NCI-H345 treated with DMSO at 0.1 percent for 48 hours (cell line): Measurements from ENCODE around the gene S100A2.
"Not testable (repeated sequence)": the region's sequence is repeated elsewhere in the genome, so short reads cannot be mapped to it uniquely, and the experiment has no call there.

ENCODE experiments used
- DNase-seq: peaks from one replicate; lab custom pipeline; 2025; ENCODE audit not compliant: unreplicated experiment; lab: John Stamatoyannopoulos, UW

S100A2 gene

DNA sequence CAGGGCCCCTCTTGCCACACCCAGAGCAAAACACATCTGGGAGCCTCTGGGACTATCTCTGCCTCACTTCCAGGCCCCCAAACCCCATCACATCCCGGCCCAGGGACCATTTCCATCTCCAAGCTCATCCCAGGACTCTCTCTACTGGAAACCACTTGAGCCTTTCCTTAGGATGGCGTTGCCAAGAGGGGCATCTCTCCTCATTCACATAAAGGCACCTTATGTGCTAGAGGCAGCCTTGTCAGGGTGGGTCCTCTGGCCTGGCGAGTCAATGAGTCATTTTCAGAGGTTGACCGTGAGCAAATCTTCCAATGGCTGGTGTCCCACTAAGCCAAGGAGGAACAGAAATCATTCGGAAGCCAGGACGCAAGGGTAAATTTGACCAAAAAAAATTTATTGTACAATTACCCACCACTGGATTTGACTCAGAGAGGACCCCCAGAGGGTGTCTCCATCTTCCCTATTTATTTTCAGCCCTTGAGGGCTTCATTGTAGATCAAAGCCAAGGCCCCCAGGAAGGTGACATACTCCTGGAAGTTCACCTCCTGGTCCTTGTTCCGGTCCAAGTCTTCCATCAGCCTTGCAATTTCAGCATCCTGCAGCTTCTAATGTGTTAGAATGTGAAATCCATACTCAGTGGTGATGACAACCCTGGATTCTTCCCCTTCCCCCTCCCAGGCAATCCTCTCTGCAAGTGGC lies 31.3 kb downstream of the S100A2 start:
- DNase-seq, result no peak

DNA sequence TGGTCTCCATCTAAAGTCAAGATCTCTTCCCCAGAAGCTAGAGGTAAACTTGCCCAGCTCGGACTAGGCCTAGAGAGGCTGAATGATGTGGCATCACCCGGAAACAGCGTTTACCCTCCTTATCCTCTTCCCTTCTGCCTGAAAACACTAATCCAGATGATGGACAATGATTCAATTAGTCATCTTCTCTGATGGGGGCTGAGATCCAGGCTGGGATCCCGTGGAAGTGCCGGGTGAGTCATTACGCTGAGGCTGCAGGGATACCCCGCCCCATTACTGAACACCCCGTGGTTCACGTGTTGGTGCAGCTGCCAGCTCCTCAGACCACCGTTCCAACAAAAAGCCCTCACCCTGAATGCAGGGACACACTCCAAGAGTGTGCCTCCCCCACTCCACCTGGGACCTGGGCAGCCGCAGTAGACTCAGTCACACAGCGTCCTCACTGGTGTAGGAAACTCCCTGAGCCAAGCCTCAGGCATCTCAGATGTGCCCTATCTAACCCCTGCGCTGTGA lies 31.9 kb downstream of the S100A2 start:
- no peak for DNase-seq

DNA sequence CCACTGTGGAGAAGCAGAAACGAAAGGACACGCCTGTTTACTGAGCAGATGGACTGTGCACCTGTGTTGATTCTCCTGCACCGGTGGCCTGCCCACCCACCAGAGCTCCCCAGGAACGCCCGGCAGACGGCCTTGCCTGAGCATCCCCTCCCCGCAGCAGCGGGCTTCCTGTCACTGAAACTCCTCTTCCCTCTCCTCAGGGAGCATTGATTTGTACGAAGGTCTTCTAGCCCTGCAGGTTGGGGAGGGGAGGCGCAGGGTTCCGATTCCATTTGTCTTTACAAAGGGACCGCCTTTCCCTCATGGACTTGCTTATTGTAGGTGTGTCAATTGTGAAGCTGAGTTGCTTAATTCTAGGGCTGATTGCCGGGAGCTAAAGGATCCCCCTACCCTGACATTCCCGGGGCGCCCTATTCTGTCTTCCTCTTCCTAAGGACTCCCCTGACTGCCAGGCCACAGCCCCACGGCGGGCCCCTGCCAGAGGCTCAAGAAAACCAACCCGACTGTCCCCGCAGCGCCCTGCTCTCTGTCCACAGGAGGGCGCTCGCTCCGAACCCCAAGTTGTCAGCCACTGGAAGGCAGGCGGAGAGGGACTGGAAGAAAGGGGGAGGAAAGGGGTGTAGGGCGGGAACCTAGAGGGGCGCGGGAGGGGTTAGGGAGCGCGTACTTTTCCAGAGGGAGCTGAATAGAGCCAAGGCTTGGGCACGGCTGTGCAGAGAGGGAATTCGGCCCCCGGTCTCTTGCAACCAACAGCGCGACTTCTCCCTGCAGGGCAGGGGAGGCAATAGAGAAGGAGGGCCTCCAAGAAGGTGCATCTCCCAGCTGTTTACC lies 32.7 kb downstream of the S100A2 start:
- DNase-seq, result peak; percentile 97

DNA sequence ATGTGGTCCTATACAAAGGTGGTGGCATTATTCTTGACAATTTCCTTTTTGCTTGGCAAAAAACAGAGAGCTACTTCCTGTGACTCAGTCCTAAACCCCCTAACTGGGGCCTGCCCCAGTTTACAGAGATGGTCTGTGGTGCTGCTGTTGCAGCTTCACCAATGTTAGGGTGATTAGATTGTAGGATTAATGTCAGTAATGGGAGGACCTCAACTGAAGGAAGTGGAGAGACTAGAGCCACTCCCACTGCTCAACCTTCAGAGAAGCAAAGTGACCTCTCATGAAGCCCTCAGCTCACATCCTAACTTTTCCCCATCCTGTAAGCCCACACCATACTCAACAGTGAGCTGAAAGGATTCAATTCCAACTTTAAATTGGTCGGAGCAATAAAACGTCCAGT lies 33.5 kb downstream of the S100A2 start:
- no peak for DNase-seq

DNA sequence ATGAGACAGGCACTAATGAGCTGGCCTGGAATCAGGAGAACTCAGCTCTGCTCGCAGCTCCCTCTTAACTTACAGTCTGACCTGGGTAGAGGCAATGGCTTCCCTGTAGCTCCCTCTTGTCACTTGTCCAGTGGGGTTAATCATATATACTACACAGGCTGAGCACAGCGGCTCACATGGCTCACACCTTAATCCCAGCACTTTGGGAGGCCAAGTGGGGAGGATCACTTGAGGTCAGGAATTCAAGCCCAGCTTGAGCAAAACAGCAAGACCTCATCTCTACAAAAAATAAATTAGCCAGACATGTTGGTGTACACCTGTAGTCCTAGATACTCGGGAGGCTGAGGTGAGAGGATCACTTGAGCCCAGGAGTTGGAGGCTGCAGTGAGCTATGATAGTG lies 34.0 kb downstream of the S100A2 start:
- no peak for DNase-seq

DNA sequence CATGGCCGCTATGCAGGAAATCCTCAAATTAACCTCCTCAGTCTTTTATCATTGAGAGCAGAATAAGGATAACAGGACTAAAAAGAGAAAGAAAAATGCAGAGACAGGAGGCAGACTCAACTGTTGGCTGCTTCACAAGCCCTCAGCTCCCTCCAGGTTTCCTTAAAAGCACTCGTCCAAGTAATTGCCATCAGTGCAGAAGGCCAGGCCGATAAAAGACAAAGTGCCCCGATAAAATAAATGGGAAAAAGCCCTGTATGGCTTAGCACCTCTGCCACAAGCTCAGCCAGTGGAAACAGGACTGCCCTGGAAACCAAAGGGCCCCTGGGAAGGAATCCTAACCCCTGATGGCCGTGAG lies 38.0 kb downstream of the S100A2 start:
- no peak for DNase-seq

DNA sequence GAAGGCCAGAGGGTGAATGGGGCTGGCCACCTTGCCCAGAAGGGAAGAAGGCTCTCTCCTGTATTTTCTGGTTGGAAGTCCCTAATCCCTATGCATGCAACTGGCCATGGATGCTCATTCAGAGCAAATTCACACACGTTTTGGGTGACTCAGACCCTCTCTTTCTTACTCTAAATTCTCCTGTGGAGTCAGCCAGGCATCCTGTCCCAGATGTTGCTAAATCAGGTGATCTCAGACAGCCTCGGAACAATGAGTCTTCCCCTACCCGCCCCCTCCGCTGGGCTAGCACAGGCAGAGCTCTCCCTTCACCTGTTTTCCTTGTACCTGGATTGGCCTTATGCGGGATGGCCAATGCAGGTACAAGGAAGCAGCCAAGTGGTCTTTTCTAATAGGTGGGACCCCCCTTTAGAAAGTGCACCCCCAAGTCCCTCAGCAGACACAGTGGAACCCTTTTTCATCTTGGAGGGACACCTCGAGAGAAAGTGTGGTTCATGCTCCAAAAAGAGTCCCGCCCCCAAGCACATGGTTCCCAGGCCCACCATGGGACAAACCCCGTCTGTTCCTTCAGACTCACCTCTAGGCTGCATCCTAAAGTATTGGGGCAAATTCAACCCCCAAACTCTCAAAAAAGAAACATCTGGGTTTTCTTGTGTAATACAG lies 38.5 kb downstream of the S100A2 start:
- DNase-seq, result no peak

DNA sequence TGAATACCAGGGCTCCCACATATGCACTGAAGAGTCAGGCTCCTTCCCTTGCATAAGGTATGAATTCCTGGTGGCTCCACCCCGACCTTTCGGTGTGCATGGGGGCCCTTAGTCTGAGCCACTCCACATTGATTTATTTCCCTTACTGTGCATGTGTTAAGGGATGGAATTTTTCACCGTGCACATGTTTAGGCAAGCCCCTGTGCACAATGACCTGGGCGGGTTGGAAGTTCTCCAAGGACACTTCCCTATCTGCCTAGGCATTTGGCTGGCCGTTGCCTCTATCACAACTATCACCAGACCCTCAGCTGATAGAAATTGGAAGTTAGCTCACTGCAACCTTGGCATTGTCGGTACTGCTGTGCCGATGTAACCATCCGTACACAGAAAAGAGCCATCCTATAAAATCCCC lies 39.5 kb downstream of the S100A2 start:
- DNase-seq, result peak; percentile 92

DNA sequence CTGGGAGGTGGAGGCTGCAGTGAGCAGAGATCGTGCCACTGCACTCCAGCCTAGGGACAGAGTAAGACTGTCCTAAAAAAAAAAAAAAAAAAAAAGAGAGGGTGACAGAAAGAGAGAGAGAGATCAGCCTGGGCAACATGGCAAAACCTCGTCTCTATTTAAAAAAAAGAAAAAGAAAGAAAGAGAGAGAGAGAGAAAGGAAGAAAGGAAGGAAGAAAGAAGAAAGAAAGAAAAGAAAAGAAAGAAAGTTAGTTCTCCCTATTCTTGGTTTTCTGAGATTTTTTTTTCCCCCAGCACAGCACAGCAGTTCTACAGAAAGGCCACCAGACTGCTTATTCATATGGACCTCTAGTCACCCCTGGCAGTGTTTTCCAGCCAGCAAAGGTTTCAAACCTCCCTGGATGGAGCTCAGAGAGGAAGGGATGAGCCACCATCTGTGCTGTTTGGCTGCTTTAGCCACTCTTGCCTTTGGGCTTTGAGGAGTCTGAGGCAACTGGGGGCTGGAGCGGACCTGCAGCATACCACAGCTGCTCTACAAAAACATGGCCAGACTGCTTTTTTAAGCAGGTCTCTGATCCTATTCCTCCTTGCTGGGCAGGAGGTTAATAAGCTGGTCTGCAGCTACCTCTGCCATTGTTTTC lies 40.4 kb downstream of the S100A2 start:
- no peak for DNase-seq

DNA sequence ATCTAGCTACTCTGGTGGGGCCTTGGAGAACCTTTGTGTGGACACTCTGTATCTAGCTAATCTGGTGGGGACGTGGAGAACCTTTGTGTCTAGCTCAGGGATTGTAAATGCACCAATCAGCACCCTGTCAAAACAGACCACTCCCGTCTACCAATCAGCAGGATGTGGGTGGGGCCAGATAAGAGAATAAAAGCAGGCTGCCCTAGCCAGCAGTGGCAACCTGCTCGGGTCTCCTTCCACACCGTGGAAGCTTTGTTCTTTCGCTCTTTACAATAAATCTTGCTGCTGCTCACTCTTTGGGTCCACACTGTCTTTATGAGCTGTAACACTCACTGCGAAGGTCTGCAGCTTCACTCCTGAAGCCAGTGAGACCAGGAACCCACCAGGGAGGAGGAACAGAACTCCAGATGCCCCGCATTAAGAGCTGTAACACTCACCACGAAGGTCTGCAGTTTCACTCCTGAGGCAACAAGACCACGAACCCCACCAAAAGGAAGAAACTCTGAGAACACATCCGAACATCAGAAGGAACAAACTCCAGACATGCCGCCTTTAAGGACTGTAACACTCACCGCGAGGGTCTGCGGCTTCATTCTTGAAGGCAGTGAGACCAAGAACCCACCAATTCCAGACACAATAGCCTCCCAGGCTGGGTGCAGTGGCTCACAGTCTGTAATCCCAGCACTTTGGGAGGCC lies 43.1 kb downstream of the S100A2 start:
- DNase-seq, result not testable (repeated sequence)

DNA sequence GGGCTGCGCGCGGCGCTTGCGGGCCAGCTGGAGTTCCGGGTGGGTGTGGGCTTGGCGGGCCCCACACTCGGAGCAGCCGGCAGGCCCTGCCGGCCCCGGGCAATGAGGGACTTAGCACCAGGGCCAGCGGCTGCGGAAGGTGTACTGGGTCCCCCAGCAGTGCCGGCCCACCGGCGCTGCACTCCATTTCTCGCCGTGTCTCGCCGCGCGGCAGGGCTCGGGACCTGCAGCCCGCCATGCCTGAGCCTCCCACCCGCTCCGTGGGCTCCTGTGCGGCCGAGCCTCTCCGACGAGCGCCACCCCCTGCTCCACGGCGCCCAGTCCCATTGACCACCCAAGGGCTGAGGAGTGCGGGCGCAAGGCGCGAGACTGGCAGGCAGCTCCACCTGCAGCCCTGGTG lies 43.8 kb downstream of the S100A2 start:
- DNase-seq, result not testable (repeated sequence)

DNA sequence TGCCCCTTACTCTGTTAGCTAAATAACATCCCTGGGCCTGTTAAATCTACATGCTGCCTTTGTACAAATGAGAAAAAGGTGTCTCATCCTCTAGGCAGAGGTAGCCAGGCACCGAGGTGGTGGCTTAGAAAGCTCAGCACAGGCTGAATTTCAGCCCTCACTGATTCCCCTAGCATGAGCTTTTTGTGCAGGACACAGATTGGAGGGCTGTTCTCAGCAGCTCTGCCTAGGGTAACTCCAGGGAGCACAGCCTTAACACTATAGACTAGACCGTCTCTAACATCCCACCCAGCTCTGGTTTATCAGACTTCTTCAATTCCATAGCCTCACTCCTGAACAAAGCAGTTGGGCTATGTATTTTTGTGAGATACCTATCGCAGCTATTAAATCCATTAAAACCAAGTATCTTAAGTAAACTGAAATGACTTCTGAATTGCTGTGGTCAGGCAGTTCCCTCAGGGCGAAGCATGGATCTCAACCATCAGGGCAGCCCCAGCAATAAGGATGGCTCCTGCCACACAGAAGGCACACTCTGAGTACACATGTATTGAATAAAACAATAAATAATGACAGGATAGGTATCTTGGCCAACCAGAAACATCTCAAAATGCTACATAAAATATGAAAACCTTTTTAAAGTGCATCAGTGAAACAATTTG lies 44.7 kb downstream of the S100A2 start:
- DNase-seq, result no peak

DNA sequence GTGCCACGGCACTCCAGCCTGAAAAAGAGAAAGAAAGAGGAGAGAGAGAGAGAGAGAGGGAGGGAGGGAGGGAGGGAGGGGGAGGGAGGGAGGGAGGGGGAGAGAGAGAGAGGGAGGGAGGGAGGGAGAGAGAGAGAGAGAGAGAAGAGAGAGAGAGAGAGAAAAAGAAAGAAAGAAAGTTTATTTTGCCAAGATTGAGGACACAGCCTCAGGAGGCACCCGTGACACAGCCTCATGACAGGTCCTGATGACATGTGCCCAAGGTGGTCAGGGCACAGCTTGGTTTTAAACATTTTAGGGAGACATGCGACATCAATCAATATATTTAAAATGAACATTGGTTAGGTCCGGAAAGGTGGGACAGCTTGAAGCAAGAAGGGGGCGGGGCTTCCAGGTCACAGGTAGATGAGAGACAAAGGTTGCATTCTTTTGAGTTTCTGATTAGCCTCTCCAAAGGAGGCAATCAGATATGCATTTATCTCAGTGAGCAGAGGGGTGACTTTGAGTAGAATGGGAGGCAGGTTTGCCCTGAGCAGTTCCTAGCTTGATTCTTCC lies 45.4 kb downstream of the S100A2 start:
- DNase-seq, result not testable (repeated sequence)

DNA sequence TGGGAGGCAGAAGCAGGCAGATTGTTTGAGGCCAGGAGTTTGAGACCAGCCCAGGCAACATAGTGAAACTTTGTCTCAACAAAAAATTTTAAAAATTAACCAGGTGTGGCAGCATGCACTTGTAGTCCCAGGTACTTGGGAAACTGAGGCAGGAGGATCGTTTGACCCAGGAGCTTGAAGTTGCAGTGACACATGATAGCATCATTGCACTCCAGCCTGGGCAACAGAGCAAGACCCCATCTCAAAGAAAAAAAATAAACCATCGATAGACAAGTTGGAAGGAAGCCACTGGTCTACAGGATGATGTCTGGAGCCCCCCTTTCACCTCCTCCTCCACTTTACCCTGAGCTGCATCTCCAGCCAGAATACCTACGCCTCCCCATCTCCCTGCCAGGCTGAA lies 46.4 kb downstream of the S100A2 start:
- DNase-seq, result no peak

DNA sequence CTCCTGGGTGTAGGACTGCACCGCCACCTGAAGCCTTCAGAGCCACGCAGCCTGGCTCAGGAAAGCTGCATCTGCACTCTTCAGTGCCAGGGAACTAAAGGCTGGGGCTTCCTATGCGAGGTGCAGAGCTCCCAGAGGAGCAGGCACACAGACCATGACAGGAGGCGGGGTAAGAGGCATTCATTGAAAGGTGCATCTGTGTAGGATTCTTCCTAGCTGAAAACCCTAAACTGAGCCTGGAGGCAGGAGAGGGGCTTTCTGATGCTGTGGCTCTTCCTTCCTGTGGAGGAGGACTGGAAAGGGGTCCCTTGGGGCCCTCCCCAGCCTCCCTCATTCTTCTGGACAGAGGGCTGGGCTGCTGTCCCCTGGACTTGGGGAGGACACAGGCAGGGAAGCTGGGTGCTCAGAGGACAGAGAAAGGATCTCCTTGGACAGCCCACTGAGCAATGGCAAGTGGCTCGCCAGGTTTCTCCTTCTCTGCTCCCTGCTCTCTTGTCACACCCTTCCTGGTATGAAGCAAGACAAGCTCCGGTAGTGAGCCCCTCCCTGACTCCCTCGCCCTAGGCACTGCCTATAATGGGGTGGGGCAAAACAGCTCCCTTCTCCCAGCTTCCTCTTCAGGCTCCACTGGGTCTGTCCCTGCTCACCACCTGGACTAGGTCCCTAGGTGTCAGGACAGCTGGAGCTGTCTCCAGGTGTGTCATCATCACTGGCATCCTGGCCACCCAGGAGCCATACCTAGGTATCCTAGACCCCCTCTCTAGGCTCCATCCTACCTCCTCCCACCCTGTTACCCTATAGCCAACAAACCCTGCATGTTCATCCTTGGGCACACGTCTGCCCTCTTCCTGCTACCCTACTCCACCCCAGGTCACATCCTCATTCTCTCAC lies 49.9 kb downstream of the S100A2 start:
- peak; percentile 33 for DNase-seq

DNA sequence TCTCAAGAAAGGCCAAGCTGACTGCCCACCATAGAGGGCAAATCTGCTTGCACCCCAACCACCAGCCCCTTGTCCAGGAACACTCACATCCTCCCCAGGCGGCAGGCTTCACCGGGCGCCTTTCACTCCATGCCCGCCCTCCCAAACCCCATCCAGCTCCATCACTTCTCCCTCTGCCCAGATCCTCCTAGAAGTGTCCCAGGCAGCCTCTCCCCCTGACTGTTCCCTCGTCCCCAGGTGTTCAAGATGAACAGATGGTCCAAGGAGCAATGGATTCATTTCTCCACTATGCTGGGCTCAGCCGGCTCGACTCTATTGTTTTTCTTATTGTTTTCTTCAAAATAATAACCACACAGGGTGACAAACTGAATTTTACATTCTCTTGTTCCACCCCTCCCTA lies 52.0 kb downstream of the S100A2 start:
- no peak for DNase-seq

DNA sequence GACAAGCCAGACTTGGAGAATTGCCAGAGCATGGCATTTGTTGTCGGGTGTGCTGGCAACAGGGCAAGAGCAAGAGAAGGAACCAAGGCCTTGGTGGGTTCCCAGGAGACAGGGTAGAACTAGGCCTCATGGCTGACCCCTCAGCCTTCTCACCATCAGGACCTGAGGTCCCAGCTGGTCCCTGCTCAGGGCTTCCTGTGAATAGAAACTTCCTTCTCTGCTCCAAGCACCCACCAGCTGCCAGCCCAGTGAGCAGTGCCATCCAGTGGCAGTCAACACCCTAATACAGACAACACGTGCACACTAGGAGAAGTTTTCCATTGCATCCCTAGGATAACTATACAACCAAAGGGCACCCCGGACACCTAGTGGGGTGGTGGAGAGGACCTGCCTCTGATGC lies 52.6 kb downstream of the S100A2 start:
- no peak for DNase-seq
